Measurements from ENCODE around the gene CHMP2A.

- TF ChIP-seq POLR2A (IDR thresholded peaks at IDR 0.05) (no peak), CTCF (IDR thresholded peaks at IDR 0.05) (no peak)
Measured at GRCh38 chr19:58513213-58513693, 41.7 kb downstream of the CHMP2A start.

Measured in uterus (tissue), 2 donors.